Adipocyte (in vitro differentiated cells): ENCODE measurements around the gene TRIM44.
A peak's percentile ranks its signal among the peaks of the same experiment; 100 is the strongest.
"Not testable (repeated sequence)": the region's sequence is repeated elsewhere in the genome, so short reads cannot be mapped to it uniquely, and the experiment has no call there.

Experiments used
- DNase-seq: peaks from one replicate; pipeline ENCODE4 v3.0.0-alpha.2; 2015; ENCODE audit warnings: low read depth
- H3K27me3 ChIP-seq: replicated peaks from 2 replicates; pipeline ENCODE4 v1.7.0; 2013; ENCODE audit warnings: mild to moderate bottlenecking, low read length, moderate library complexity; ENCODE audit not compliant: control insufficient read depth, insufficient read depth
- H3K36me3 ChIP-seq: 2 replicates; pipeline ENCODE4 v1.7.0; 2013; ENCODE audit warnings: low read length, mild to moderate bottlenecking, moderate library complexity; ENCODE audit not compliant: control insufficient read depth, insufficient read depth, severe bottlenecking
- H3K4me1 ChIP-seq: 2 replicates; pipeline ENCODE4 v1.7.0; 2013; ENCODE audit warnings: mild to moderate bottlenecking, low read length, moderate library complexity; ENCODE audit not compliant: control insufficient read depth, insufficient read depth
- H3K4me3 ChIP-seq: 2 replicates; pipeline ENCODE4 v1.7.0; 2013; ENCODE audit warnings: mild to moderate bottlenecking, low read length, moderate library complexity
- H3K9ac ChIP-seq: 2 replicates; pipeline ENCODE4 v1.7.0; 2013; ENCODE audit warnings: mild to moderate bottlenecking, low read length, moderate library complexity
- H3K9me3 ChIP-seq: 2 replicates; pipeline ENCODE4 v1.7.0; 2013; ENCODE audit warnings: mild to moderate bottlenecking, low read length, moderate library complexity; ENCODE audit not compliant: control insufficient read depth

TRIM44 gene

GRCh38 chr11:35658020-35658948 lies 4.3 kb upstream of the TRIM44 start:
- H3K9me3 ChIP-seq: no peaks in the 10 kb centered on the region
- H3K9ac ChIP-seq: no peak overlapping the region
- DNase-seq: no peak
- H3K4me1 ChIP-seq: peaks cover 11% of the 10 kb centered on the region
- H3K27me3 ChIP-seq: no peaks in the 10 kb centered on the region
- H3K36me3 ChIP-seq: no peaks in the 10 kb centered on the region
- no peak overlapping the region for H3K4me3 ChIP-seq

- H3K9me3 ChIP-seq: peaks cover 15% of the 10 kb centered on the region
- H3K4me3 ChIP-seq: peak overlapping the region; percentile 93
- H3K36me3 ChIP-seq: no peaks in the 10 kb centered on the region
- H3K9ac ChIP-seq: peak overlapping the region; percentile 88
- H3K27me3 ChIP-seq: no peaks in the 10 kb centered on the region
- peaks cover 20% of the 10 kb centered on the region for H3K4me1 ChIP-seq
- DNase-seq: no peak
Observed at GRCh38 chr11:35661534-35661933, 1.0 kb upstream of the TRIM44 start.

GRCh38 chr11:35662061-35662648 lies 420 bp upstream of the TRIM44 start:
- H3K4me1 ChIP-seq: peaks cover 20% of the 10 kb centered on the region
- peak; percentile 30 for DNase-seq
- H3K9me3 ChIP-seq: peaks cover 20% of the 10 kb centered on the region
- peak overlapping the region; percentile 88 for H3K9ac ChIP-seq
- no peaks in the 10 kb centered on the region for H3K27me3 ChIP-seq
- H3K36me3 ChIP-seq: no peaks in the 10 kb centered on the region
- peak overlapping the region; percentile 93 for H3K4me3 ChIP-seq

- Histone ChIP-seq H3K9ac (peak overlapping the region; percentile 88), H3K36me3 (no peaks in the 10 kb centered on the region), H3K4me3 (peak overlapping the region; percentile 93), H3K4me1 (peaks cover 20% of the 10 kb centered on the region), H3K27me3 (no peaks in the 10 kb centered on the region), H3K9me3 (peaks cover 21% of the 10 kb centered on the region)
- DNase-seq: no peak
Observed at GRCh38 chr11:35663408-35663702, 780 bp downstream of the TRIM44 start.

- Histone ChIP-seq H3K36me3 (no peaks in the 10 kb centered on the region), H3K9me3 (peaks cover 24% of the 10 kb centered on the region), H3K9ac (no peak overlapping the region), H3K4me3 (peak overlapping the region; percentile 93), H3K27me3 (no peaks in the 10 kb centered on the region), H3K4me1 (peaks cover 20% of the 10 kb centered on the region)
- DNase-seq: no peak
Observed at GRCh38 chr11:35664977-35665441, 2.4 kb downstream of the TRIM44 start.

- peaks cover 19% of the 10 kb centered on the region for H3K4me1 ChIP-seq
- H3K36me3 ChIP-seq: no peaks in the 10 kb centered on the region
- no peaks in the 10 kb centered on the region for H3K27me3 ChIP-seq
- DNase-seq: no peak
- H3K9ac ChIP-seq: no peak overlapping the region
- H3K4me3 ChIP-seq: no peak overlapping the region
- H3K9me3 ChIP-seq: peaks cover 24% of the 10 kb centered on the region
Observed at GRCh38 chr11:35667257-35667656, 4.7 kb downstream of the TRIM44 start.

GRCh38 chr11:35668350-35668749 lies 5.8 kb downstream of the TRIM44 start:
- H3K9ac ChIP-seq, H3K4me3 ChIP-seq, H3K27me3 ChIP-seq, DNase-seq, H3K36me3 ChIP-seq: not testable (repeated sequence)
- peaks cover 21% of the 10 kb centered on the region for H3K4me1 ChIP-seq
- peaks cover 24% of the 10 kb centered on the region for H3K9me3 ChIP-seq

GRCh38 chr11:35671396-35672127 lies 9.0 kb downstream of the TRIM44 start:
- Histone ChIP-seq H3K9ac (no peak overlapping the region), H3K4me3 (no peak overlapping the region), H3K36me3 (no peaks in the 10 kb centered on the region), H3K27me3 (no peaks in the 10 kb centered on the region), H3K4me1 (peaks cover 24% of the 10 kb centered on the region), H3K9me3 (peaks cover 9% of the 10 kb centered on the region)
- no peak for DNase-seq

- Histone ChIP-seq H3K36me3 (no peaks in the 10 kb centered on the region), H3K4me3 (no peak overlapping the region)
Observed at GRCh38 chr11:35672608-35673007, 10.0 kb downstream of the TRIM44 start.

GRCh38 chr11:35675901-35676610 lies 13.5 kb downstream of the TRIM44 start:
- peak; percentile 46 for DNase-seq
- Histone ChIP-seq H3K4me1 (peaks cover 36% of the 10 kb centered on the region), H3K9ac (peak overlapping the region; percentile 35), H3K36me3 (no peaks in the 10 kb centered on the region), H3K4me3 (peak overlapping the region; percentile 43), H3K27me3 (no peaks in the 10 kb centered on the region), H3K9me3 (no peaks in the 10 kb centered on the region)

More at GRCh38 chr11:35672608-35673007, 10.0 kb downstream of the TRIM44 start:
- DNase-seq: no peak
- Histone ChIP-seq H3K27me3 (no peaks in the 10 kb centered on the region), H3K9ac (no peak overlapping the region), H3K4me1 (peaks cover 30% of the 10 kb centered on the region), H3K9me3 (peaks cover 5% of the 10 kb centered on the region)

- Histone ChIP-seq H3K27me3 (no peaks in the 10 kb centered on the region), H3K9me3 (no peaks in the 10 kb centered on the region), H3K9ac (peak overlapping the region; percentile 35), H3K4me1 (peaks cover 33% of the 10 kb centered on the region), H3K4me3 (peak overlapping the region; percentile 43), H3K36me3 (no peaks in the 10 kb centered on the region)
- no peak for DNase-seq
Observed at GRCh38 chr11:35676611-35676965, 14.0 kb downstream of the TRIM44 start.
